Activated naive CD8-positive, alpha-beta T cell treated with anti-CD3 and anti-CD28 coated beads, Interleukin-2, amount 10 ng/mL, durations not matched to agents 7 days and 5 days (primary cell): ENCODE results near the gene DNER. TPM values are rescaled to one million over a fixed set of nuclear protein-coding genes. Genes with fewer than 3 reads are reported as not detected.
"Not testable (repeated sequence)": the region's sequence is repeated elsewhere in the genome, so short reads cannot be mapped to it uniquely, and the experiment has no call there.

Experiments used
- ATAC-seq: fragments of 150-1000 bp; cut with Tn5 transposase; one replicate; pipeline ENCODE4 v1.10.0; 2021; ENCODE audit warnings: low read depth, moderate library complexity
- POLR2A ChIA-PET: fragments of 350-600 bp; sonication (Branson Sonifier 250); formaldehyde crosslinking; loops from one replicate; lab custom pipeline; 2021; ENCODE audit warnings: antibody characterized with exemption; lab: Charles Lee
- DNase-seq: peaks from one replicate; pipeline ENCODE4 v3.0.0; 2021
- H3K27ac Mint-ChIP-seq: one replicate; pipeline ENCODE4 v1.8.0; 2022; ENCODE audit warnings: mild to moderate bottlenecking, mixed read lengths
- H3K27me3 Mint-ChIP-seq: one replicate; pipeline ENCODE4 v1.8.0; 2022; ENCODE audit warnings: mild to moderate bottlenecking, moderate library complexity, mixed read lengths
- H3K36me3 Mint-ChIP-seq: one replicate; pipeline ENCODE4 v1.8.0; 2021; ENCODE audit warnings: mild to moderate bottlenecking, mixed read lengths
- H3K4me1 Mint-ChIP-seq: one replicate; pipeline ENCODE4 v1.8.0; 2021; ENCODE audit warnings: mixed read lengths
- H3K4me3 Mint-ChIP-seq: one replicate; pipeline ENCODE4 v1.8.0; 2022; ENCODE audit warnings: mild to moderate bottlenecking, moderate library complexity, mixed read lengths
- H3K9me3 Mint-ChIP-seq: one replicate; pipeline ENCODE4 v1.8.0; 2021; ENCODE audit warnings: mixed read lengths
- total RNA-seq, 2 experiments: library from RNA; stranded (reverse); gene quantifications; one replicate each; pipeline ENCODE4 v1.2.3, GENCODE V29; 2021

Gene DNER
- total RNA-seq, 2 experiments from 2014 or later: not detected

GRCh38 chr2:229731916-229732315 lies 17.6 kb upstream of the DNER start:
- no peak overlapping the region for H3K4me3 Mint-ChIP-seq
- POLR2A ChIA-PET: no interaction called here
- no peak for DNase-seq
- peaks cover 3% of the 10 kb centered on the region for H3K4me1 Mint-ChIP-seq
- H3K36me3 Mint-ChIP-seq: no peaks in the 10 kb centered on the region
- no peak for ATAC-seq
- H3K27ac Mint-ChIP-seq: no peak overlapping the region
- peaks cover 2% of the 10 kb centered on the region for H3K9me3 Mint-ChIP-seq
- H3K27me3 Mint-ChIP-seq: peaks cover 3% of the 10 kb centered on the region

GRCh38 chr2:229731363-229731762 lies 17.0 kb upstream of the DNER start:
- no peaks in the 10 kb centered on the region for H3K36me3 Mint-ChIP-seq
- H3K9me3 Mint-ChIP-seq: no peaks in the 10 kb centered on the region
- POLR2A ChIA-PET: no interaction called here
- no peak overlapping the region for H3K4me3 Mint-ChIP-seq
- ATAC-seq: no peak
- no peak overlapping the region for H3K27ac Mint-ChIP-seq
- DNase-seq: no peak
- peaks cover 3% of the 10 kb centered on the region for H3K4me1 Mint-ChIP-seq
- peaks cover 3% of the 10 kb centered on the region for H3K27me3 Mint-ChIP-seq

- Mint-ChIP-seq H3K27ac (no peak overlapping the region), H3K27me3 (peaks cover 8% of the 10 kb centered on the region), H3K4me3 (no peak overlapping the region), H3K9me3 (no peaks in the 10 kb centered on the region), H3K4me1 (peaks cover 10% of the 10 kb centered on the region), H3K36me3 (no peaks in the 10 kb centered on the region)
- DNase-seq: no peak
- ATAC-seq: no peak
- POLR2A ChIA-PET: no interaction called here
Measured at GRCh38 chr2:229728370-229728769, 14.0 kb upstream of the DNER start.

GRCh38 chr2:229726643-229727042 lies 12.3 kb upstream of the DNER start:
- DNase-seq: no peak
- Mint-ChIP-seq H3K4me3 (no peak overlapping the region), H3K4me1 (peaks cover 9% of the 10 kb centered on the region), H3K36me3 (no peaks in the 10 kb centered on the region), H3K27me3 (peaks cover 7% of the 10 kb centered on the region), H3K9me3 (no peaks in the 10 kb centered on the region), H3K27ac (no peak overlapping the region)
- no peak for ATAC-seq
- POLR2A ChIA-PET: no interaction called here

GRCh38 chr2:229725716-229726574 lies 11.6 kb upstream of the DNER start:
- DNase-seq: no peak
- Mint-ChIP-seq H3K4me3 (no peak overlapping the region), H3K27me3 (peaks cover 7% of the 10 kb centered on the region), H3K27ac (no peak overlapping the region), H3K9me3 (no peaks in the 10 kb centered on the region), H3K36me3 (no peaks in the 10 kb centered on the region), H3K4me1 (peaks cover 9% of the 10 kb centered on the region)
- no peak for ATAC-seq
- POLR2A ChIA-PET: no interaction called here

- H3K4me3 Mint-ChIP-seq, DNase-seq, H3K36me3 Mint-ChIP-seq, H3K27ac Mint-ChIP-seq, POLR2A ChIA-PET, H3K9me3 Mint-ChIP-seq, H3K4me1 Mint-ChIP-seq, ATAC-seq: not testable (repeated sequence)
- H3K27me3 Mint-ChIP-seq: peaks cover 15% of the 10 kb centered on the region
Measured at GRCh38 chr2:229723192-229723591, 8.8 kb upstream of the DNER start.

GRCh38 chr2:229719926-229720647 lies 5.7 kb upstream of the DNER start:
- peaks cover 42% of the 10 kb centered on the region for H3K27me3 Mint-ChIP-seq
- no peak for DNase-seq
- peaks cover 11% of the 10 kb centered on the region for H3K4me1 Mint-ChIP-seq
- no peaks in the 10 kb centered on the region for H3K9me3 Mint-ChIP-seq
- no peak overlapping the region for H3K4me3 Mint-ChIP-seq
- POLR2A ChIA-PET: no interaction called here
- no peak overlapping the region for H3K27ac Mint-ChIP-seq
- no peaks in the 10 kb centered on the region for H3K36me3 Mint-ChIP-seq
- ATAC-seq: no peak

- ATAC-seq (no peak), DNase-seq (no peak)
- Mint-ChIP-seq H3K4me1 (peaks cover 1% of the 10 kb centered on the region), H3K27ac (no peak overlapping the region), H3K4me3 (no peak overlapping the region), H3K36me3 (no peaks in the 10 kb centered on the region), H3K27me3 (peaks cover 45% of the 10 kb centered on the region), H3K9me3 (no peaks in the 10 kb centered on the region)
- POLR2A ChIA-PET: no interaction called here
Measured at GRCh38 chr2:229718057-229718456, 3.7 kb upstream of the DNER start.

GRCh38 chr2:229715895-229716507 lies 1.6 kb upstream of the DNER start:
- POLR2A ChIA-PET: no interaction called here
- no peaks in the 10 kb centered on the region for H3K9me3 Mint-ChIP-seq

GRCh38 chr2:229714736-229715541 lies 584 bp upstream of the DNER start:
- DNase-seq: peak; percentile 63
- peak; percentile 44 for ATAC-seq
- Mint-ChIP-seq H3K36me3 (no peaks in the 10 kb centered on the region), H3K9me3 (no peaks in the 10 kb centered on the region), H3K4me3 (peak overlapping the region; percentile 39), H3K27ac (no peak overlapping the region), H3K27me3 (peaks cover 69% of the 10 kb centered on the region), H3K4me1 (peaks cover 4% of the 10 kb centered on the region)
- POLR2A ChIA-PET: no interaction called here

More at GRCh38 chr2:229715895-229716507, 1.6 kb upstream of the DNER start:
- peaks cover 64% of the 10 kb centered on the region for H3K27me3 Mint-ChIP-seq
- H3K4me3 Mint-ChIP-seq: no peak overlapping the region
- H3K36me3 Mint-ChIP-seq: no peaks in the 10 kb centered on the region
- H3K27ac Mint-ChIP-seq: no peak overlapping the region
- ATAC-seq (no peak), DNase-seq (no peak)
- peaks cover 4% of the 10 kb centered on the region for H3K4me1 Mint-ChIP-seq

GRCh38 chr2:229713371-229714079 lies 830 bp downstream of the DNER start:
- POLR2A ChIA-PET: no interaction called here
- DNase-seq (peak; percentile 30), ATAC-seq (no peak)

GRCh38 chr2:229712136-229712535 lies 2.2 kb downstream of the DNER start:
- Mint-ChIP-seq H3K27ac (no peak overlapping the region), H3K27me3 (peaks cover 64% of the 10 kb centered on the region), H3K4me3 (peak overlapping the region; percentile 3), H3K36me3 (no peaks in the 10 kb centered on the region), H3K9me3 (no peaks in the 10 kb centered on the region), H3K4me1 (peaks cover 4% of the 10 kb centered on the region)
- POLR2A ChIA-PET: no interaction called here
- no peak for DNase-seq
- ATAC-seq: no peak

More at GRCh38 chr2:229713371-229714079, 830 bp downstream of the DNER start:
- H3K9me3 Mint-ChIP-seq: no peaks in the 10 kb centered on the region
- H3K4me3 Mint-ChIP-seq: peak overlapping the region; percentile 51
- no peak overlapping the region for H3K27ac Mint-ChIP-seq
- H3K27me3 Mint-ChIP-seq: peaks cover 70% of the 10 kb centered on the region
- peaks cover 4% of the 10 kb centered on the region for H3K4me1 Mint-ChIP-seq
- no peaks in the 10 kb centered on the region for H3K36me3 Mint-ChIP-seq
